ENCODE results near the gene CENPS. TPM values are rescaled to one million over a fixed set of nuclear protein-coding genes. Genes with fewer than 3 reads are reported as not detected.
"Not testable (repeated sequence)": the region's sequence is repeated elsewhere in the genome, so short reads cannot be mapped to it uniquely, and the experiment has no call there.

The CENPS gene
- total RNA-seq, 3 donors from 2014 or later (not counting 1 experiment from before 2014, with no cell fraction given), result 4.1 to 5.0 (median 4.5) TPM

DNA sequence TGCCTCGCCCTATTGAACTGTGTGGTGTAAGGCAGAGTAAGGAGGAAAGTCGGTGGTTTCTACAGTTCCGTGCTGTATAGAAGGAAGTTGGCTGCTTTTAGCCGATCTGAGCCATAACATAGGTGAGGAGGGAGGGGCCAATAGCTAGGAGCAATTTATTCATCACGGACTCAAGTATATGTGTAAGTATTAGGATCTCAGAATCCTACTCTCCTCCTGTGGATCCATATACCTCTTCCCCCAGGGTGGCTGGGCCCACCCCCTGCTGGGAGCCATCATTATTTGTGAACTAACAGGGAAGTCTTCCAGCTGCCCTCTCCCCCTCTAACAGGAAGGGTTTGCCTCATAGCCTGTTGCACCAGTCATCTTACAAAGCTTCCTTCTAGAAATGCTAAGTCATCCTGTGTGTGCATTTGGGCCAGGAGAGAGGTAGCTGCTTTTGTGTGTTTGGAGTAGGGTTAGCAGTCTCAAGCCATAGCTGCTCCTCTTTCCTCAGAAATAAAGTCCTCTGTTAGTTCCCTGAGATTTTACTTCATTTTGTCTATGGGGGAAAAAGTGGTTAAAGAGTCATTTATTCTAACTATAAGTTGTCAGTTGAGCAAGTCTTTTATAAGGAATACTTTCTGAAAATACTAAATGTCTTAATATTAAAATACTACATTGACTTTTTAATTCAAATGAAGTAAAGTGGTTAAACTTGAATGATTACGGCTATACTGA is 14.9 kb upstream of the CENPS start:
- Mint-ChIP-seq H3K27ac (peak overlapping the region in 1 of 2 donors; percentile 61), H3K9me3 (no peaks in the 10 kb centered on the region), H3K27me3 (ENCODE audit: low read depth in 2 of 2) (no peaks in the 10 kb centered on the region), H3K4me1 (no peaks in the 10 kb centered on the region), H3K4me3 (no peak overlapping the region), H3K36me3 (peaks cover 38% of the 10 kb centered on the region)
- ATAC-seq, result peak; percentile 40 to 85 (median 40)
- Histone ChIP-seq H3K27me3 (ENCODE audit: control insufficient read depth, insufficient read depth, low read length) (no peaks in the 10 kb centered on the region), H3K27ac (ENCODE audit: low read length) (no peak overlapping the region), H3K9me3 (ENCODE audit: control insufficient read depth, insufficient read depth, low read length) (no peaks in the 10 kb centered on the region), H3K4me1 (ENCODE audit: control insufficient read depth, insufficient read depth, low read length) (no peaks in the 10 kb centered on the region), H3K4me3 (ENCODE audit: low read length) (no peak overlapping the region), H3K36me3 (ENCODE audit: control insufficient read depth, insufficient read depth, low read length) (peaks cover 50% of the 10 kb centered on the region)
- intact Hi-C loops (cut with micrococcal nuclease), result no loop called here
- WGBS (ENCODE audit: insufficient coverage), result 34% methylated on average over 3 of the region's 6 CpGs
- DNase-seq, result peak in 1 of 2 donors; percentile 18
- TF ChIP-seq CTCF (IDR thresholded peaks at IDR 0.05), result no peak

- H3K4me3 Mint-ChIP-seq; H3K27ac ChIP-seq (ENCODE audit: low read length); H3K9me3 ChIP-seq (ENCODE audit: control insufficient read depth, insufficient read depth, low read length); H3K27me3 Mint-ChIP-seq (ENCODE audit: low read depth in 2 of 2); ATAC-seq; H3K4me1 ChIP-seq (ENCODE audit: control insufficient read depth, insufficient read depth, low read length); H3K4me3 ChIP-seq (ENCODE audit: low read length); H3K27me3 ChIP-seq (ENCODE audit: control insufficient read depth, insufficient read depth, low read length); H3K9me3 Mint-ChIP-seq; DNase-seq; intact Hi-C loops (cut with micrococcal nuclease); H3K4me1 Mint-ChIP-seq; H3K27ac Mint-ChIP-seq: not testable (repeated sequence)
- peaks cover 51% of the 10 kb centered on the region for H3K36me3 ChIP-seq (ENCODE audit: control insufficient read depth, insufficient read depth, low read length)
- H3K36me3 Mint-ChIP-seq, result peaks cover 37% of the 10 kb centered on the region
- no CpG with 5 or more reads among the region's 1 CpG for WGBS (ENCODE audit: insufficient coverage)
Observed at GRCh38 chr1:10415967-10416366, 14.3 kb upstream of the CENPS start.

DNA sequence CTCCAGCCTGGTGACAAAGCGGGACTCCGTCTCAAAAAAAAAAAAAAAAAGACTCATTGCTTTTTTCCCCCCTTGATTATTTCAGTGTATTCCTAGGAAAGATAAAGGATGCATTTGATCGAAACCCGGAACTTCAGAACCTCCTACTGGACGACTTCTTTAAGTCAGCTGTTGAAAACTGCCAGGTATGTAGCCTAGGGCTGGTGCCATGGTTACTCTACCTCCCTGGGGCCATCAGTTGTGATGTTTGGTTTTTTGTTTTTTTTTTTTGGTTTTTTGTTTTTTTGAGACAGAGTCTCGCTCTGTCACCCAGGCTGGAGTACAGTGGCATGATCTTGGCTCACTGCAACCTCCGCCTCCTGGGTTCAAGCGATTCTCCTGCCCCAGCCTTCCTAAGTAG is 11.5 kb upstream of the CENPS start:
- 96% methylated on average over 8 of the region's 8 CpGs for WGBS (ENCODE audit: insufficient coverage)
- ATAC-seq; H3K27ac ChIP-seq (ENCODE audit: low read length); H3K4me1 Mint-ChIP-seq; H3K4me3 ChIP-seq (ENCODE audit: low read length); H3K4me1 ChIP-seq (ENCODE audit: control insufficient read depth, insufficient read depth, low read length); H3K27me3 ChIP-seq (ENCODE audit: control insufficient read depth, insufficient read depth, low read length); DNase-seq; intact Hi-C loops (cut with micrococcal nuclease); H3K27ac Mint-ChIP-seq; H3K9me3 Mint-ChIP-seq; H3K9me3 ChIP-seq (ENCODE audit: control insufficient read depth, insufficient read depth, low read length); H3K27me3 Mint-ChIP-seq (ENCODE audit: low read depth in 2 of 2); H3K4me3 Mint-ChIP-seq: not testable (repeated sequence)
- peaks cover 29% of the 10 kb centered on the region for H3K36me3 ChIP-seq (ENCODE audit: control insufficient read depth, insufficient read depth, low read length)
- peaks cover 13% of the 10 kb centered on the region for H3K36me3 Mint-ChIP-seq

DNA sequence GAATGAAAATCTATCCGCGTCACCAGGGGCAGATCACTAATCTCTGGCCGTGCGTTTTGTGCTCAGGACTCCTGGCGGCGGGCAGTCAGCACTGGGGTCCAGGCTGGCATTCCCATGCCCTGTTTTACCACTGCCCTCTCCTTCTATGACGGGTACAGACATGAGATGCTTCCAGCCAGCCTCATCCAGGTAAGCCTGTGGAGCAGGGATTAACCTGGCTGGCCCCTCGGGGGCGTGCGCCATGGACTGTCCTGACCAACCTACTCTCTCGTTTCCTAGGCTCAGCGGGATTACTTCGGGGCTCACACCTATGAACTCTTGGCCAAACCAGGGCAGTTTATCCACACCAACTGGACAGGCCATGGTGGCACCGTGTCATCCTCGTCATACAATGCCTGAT is 10.9 kb upstream of the CENPS start:
- Histone ChIP-seq H3K27ac (ENCODE audit: low read length) (no peak overlapping the region), H3K27me3 (ENCODE audit: control insufficient read depth, insufficient read depth, low read length) (no peaks in the 10 kb centered on the region), H3K36me3 (ENCODE audit: control insufficient read depth, insufficient read depth, low read length) (peaks cover 29% of the 10 kb centered on the region), H3K9me3 (ENCODE audit: control insufficient read depth, insufficient read depth, low read length) (no peaks in the 10 kb centered on the region), H3K4me1 (ENCODE audit: control insufficient read depth, insufficient read depth, low read length) (no peaks in the 10 kb centered on the region), H3K4me3 (ENCODE audit: low read length) (no peak overlapping the region)
- 89% methylated on average over 15 of the region's 15 CpGs for WGBS (ENCODE audit: insufficient coverage)
- ATAC-seq (no peak), DNase-seq (no peak)
- TF ChIP-seq CTCF (IDR thresholded peaks at IDR 0.05), result no peak
- Mint-ChIP-seq H3K27me3 (ENCODE audit: low read depth in 2 of 2) (no peaks in the 10 kb centered on the region), H3K9me3 (no peaks in the 10 kb centered on the region), H3K4me3 (no peak overlapping the region), H3K27ac (peak overlapping the region in 1 of 2 donors; percentile 56), H3K4me1 (no peaks in the 10 kb centered on the region), H3K36me3 (peaks cover 13% of the 10 kb centered on the region)
- intact Hi-C loops (cut with micrococcal nuclease), result no loop called here

All from natural killer cell (primary cell).